ENCODE measurements around the gene SCNN1A.

SCNN1A gene

GRCh38 chr12:6330999-6331714 is 44.2 kb downstream of the SCNN1A start:
- DNase-seq: no peak

- DNase-seq: no peak
Observed at GRCh38 chr12:6330192-6330591, 45.2 kb downstream of the SCNN1A start.

- no peak for DNase-seq
Observed at GRCh38 chr12:6329703-6330064, 45.7 kb downstream of the SCNN1A start.

GRCh38 chr12:6328945-6329702 is 46.2 kb downstream of the SCNN1A start:
- no peak for DNase-seq

- DNase-seq: no peak
Observed at GRCh38 chr12:6328045-6328779, 47.2 kb downstream of the SCNN1A start.

- DNase-seq: no peak
Observed at GRCh38 chr12:6327229-6328041, 47.9 kb downstream of the SCNN1A start.

GRCh38 chr12:6326316-6327228 is 48.8 kb downstream of the SCNN1A start:
- no peak for DNase-seq

GRCh38 chr12:6324936-6325750 is 50.2 kb downstream of the SCNN1A start:
- DNase-seq: no peak

GRCh38 chr12:6323995-6324711 is 51.2 kb downstream of the SCNN1A start:
- DNase-seq: no peak

GRCh38 chr12:6323340-6323994 is 51.9 kb downstream of the SCNN1A start:
- DNase-seq: peak; percentile 16

- DNase-seq: no peak
Observed at GRCh38 chr12:6322969-6323339, 52.4 kb downstream of the SCNN1A start.

GRCh38 chr12:6322352-6322751 is 53.0 kb downstream of the SCNN1A start:
- DNase-seq: no peak

GRCh38 chr12:6321905-6322304 is 53.5 kb downstream of the SCNN1A start:
- no peak for DNase-seq

- no peak for DNase-seq
Observed at GRCh38 chr12:6319446-6319845, 55.9 kb downstream of the SCNN1A start.

GRCh38 chr12:6318440-6318879 is 56.9 kb downstream of the SCNN1A start:
- no peak for DNase-seq

- no peak for DNase-seq
Observed at GRCh38 chr12:6317693-6318439, 57.5 kb downstream of the SCNN1A start.

- no peak for DNase-seq
Observed at GRCh38 chr12:6316921-6317692, 58.3 kb downstream of the SCNN1A start.

Measured in DMS 273 treated with DMSO at 0.1 percent for 48 hours (cell line).